Upper lobe of left lung (tissue), 4 donors: ENCODE results near the gene ADGRF1.

ENCODE experiments used
- EP300 ChIP-seq, 4 donors: sonication (generic); formaldehyde crosslinking; IDR thresholded peaks; one replicate each; pipeline ENCODE4 v1.5.1; 2017; ENCODE audit warnings: antibody characterized with exemption in 4 of 4, control low read depth in 2 of 4
- POLR2A ChIP-seq, 4 donors: fragments of 450-650 bp; IDR thresholded peaks; one replicate each; pipeline ENCODE4 v1.5.1; 2016 to 2017; ENCODE audit warnings: antibody characterized with exemption in 4 of 4, mild to moderate bottlenecking in 2 of 4
- POLR2AphosphoS5 ChIP-seq, 2 donors: sonication (generic); formaldehyde crosslinking; IDR thresholded peaks; one replicate each; pipeline ENCODE4 v1.5.1; 2017; ENCODE audit warnings: antibody characterized with exemption in 2 of 2
- TF ChIP-seq, protein P1 (sequence below), 6 experiments: fragments of 450-650 bp in 4 of 6; fragments of 200-600 bp in 2 of 6; sonication (generic) in 2 of 6; IDR thresholded peaks; one replicate each; pipeline ENCODE4 v1.5.1; 2016 to 2019; ENCODE audit warnings: antibody characterized with exemption in 6 of 6

GRCh38 chr6:46967826-46968349 is 74.2 kb downstream of the ADGRF1 start:
- TF ChIP-seq, protein P1, sequence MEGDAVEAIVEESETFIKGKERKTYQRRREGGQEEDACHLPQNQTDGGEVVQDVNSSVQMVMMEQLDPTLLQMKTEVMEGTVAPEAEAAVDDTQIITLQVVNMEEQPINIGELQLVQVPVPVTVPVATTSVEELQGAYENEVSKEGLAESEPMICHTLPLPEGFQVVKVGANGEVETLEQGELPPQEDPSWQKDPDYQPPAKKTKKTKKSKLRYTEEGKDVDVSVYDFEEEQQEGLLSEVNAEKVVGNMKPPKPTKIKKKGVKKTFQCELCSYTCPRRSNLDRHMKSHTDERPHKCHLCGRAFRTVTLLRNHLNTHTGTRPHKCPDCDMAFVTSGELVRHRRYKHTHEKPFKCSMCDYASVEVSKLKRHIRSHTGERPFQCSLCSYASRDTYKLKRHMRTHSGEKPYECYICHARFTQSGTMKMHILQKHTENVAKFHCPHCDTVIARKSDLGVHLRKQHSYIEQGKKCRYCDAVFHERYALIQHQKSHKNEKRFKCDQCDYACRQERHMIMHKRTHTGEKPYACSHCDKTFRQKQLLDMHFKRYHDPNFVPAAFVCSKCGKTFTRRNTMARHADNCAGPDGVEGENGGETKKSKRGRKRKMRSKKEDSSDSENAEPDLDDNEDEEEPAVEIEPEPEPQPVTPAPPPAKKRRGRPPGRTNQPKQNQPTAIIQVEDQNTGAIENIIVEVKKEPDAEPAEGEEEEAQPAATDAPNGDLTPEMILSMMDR (IDR thresholded peaks at IDR 0.05) = no peak
- TF ChIP-seq POLR2A (IDR thresholded peaks at IDR 0.05) (no peak), EP300 (IDR thresholded peaks at IDR 0.05) (no peak), POLR2AphosphoS5 (IDR thresholded peaks at IDR 0.05) (no peak)
